Sigmoid colon (tissue), 4 donors: ENCODE results near the gene CYS1.

Experiments
- CTCF ChIP-seq, 4 experiments: fragments of 450-650 bp in 3 of 4; fragments of 200-600 bp in 1 of 4; IDR thresholded peaks; one replicate each; pipeline ENCODE4 v1.5.1; 2016 to 2019; ENCODE audit warnings: antibody characterized with exemption in 4 of 4, mild to moderate bottlenecking in 3 of 4, moderate library complexity in 2 of 4
- POLR2A ChIP-seq, 2 donors: fragments of 450-650 bp; IDR thresholded peaks; one replicate each; pipeline ENCODE4 v1.6.1; 2016; ENCODE audit warnings: antibody characterized with exemption in 2 of 2, mild to moderate bottlenecking in 2 of 2, moderate library complexity in 2 of 2
- POLR2AphosphoS5 ChIP-seq, 4 donors: sonication (generic); formaldehyde crosslinking; IDR thresholded peaks; one replicate each; pipeline ENCODE4 v1.6.1; 2017; ENCODE audit warnings: antibody characterized with exemption in 4 of 4

GRCh38 chr2:10019602-10020400, 60.4 kb downstream of the CYS1 start:
- no peak for TF ChIP-seq CTCF (IDR thresholded peaks at IDR 0.05)
- no peak for TF ChIP-seq POLR2A (IDR thresholded peaks at IDR 0.05)
- no peak for TF ChIP-seq POLR2AphosphoS5 (IDR thresholded peaks at IDR 0.05)
